ENCODE measurements around the gene GAB3. TPM values are rescaled to one million over a fixed set of nuclear protein-coding genes. Genes with fewer than 3 reads are reported as not detected.
"Not testable (repeated sequence)": the region's sequence is repeated elsewhere in the genome, so short reads cannot be mapped to it uniquely, and the experiment has no call there.

The GAB3 gene
- total RNA-seq, 2 donors from 2014 or later: 1.2 to 1.4 TPM

- H3K27ac ChIP-seq: no peak overlapping the region
- intact Hi-C loops (cut with DNase I): no loop called here
- H3K27me3 ChIP-seq: no peaks in the 10 kb centered on the region
- no peaks in the 10 kb centered on the region for H3K36me3 ChIP-seq
- H3K4me1 ChIP-seq: no peaks in the 10 kb centered on the region
- H3K9me3 ChIP-seq: no peaks in the 10 kb centered on the region
- H3K4me3 ChIP-seq: no peak overlapping the region
- no peak for TF ChIP-seq CTCF (IDR thresholded peaks at IDR 0.05)
- DNase-seq: no peak
- no peak overlapping the region for H3K9ac ChIP-seq (ENCODE audit: low read depth in 2 of 2, low read length in 2 of 2)
These were observed 95.1 kb downstream of the GAB3 start for GRCh38 chrX:154655786-154656185.

- H3K27ac ChIP-seq: no peak overlapping the region
- H3K4me1 ChIP-seq: no peaks in the 10 kb centered on the region
- no peaks in the 10 kb centered on the region for H3K9me3 ChIP-seq
- H3K9ac ChIP-seq (ENCODE audit: low read depth in 2 of 2, low read length in 2 of 2): no peak overlapping the region
- TF ChIP-seq CTCF (IDR thresholded peaks at IDR 0.05): no peak
- no peak for DNase-seq
- intact Hi-C loops (cut with DNase I): no loop called here
- no peaks in the 10 kb centered on the region for H3K36me3 ChIP-seq
- H3K4me3 ChIP-seq: no peak overlapping the region
- H3K27me3 ChIP-seq: no peaks in the 10 kb centered on the region
These were observed 95.5 kb downstream of the GAB3 start for GRCh38 chrX:154655346-154655745.

GRCh38 chrX:154654925-154655324 is 96.0 kb downstream of the GAB3 start:
- TF ChIP-seq CTCF (IDR thresholded peaks at IDR 0.05): no peak
- Histone ChIP-seq H3K4me1 (no peaks in the 10 kb centered on the region), H3K4me3 (no peak overlapping the region), H3K9ac (ENCODE audit: low read depth in 2 of 2, low read length in 2 of 2) (no peak overlapping the region), H3K36me3 (no peaks in the 10 kb centered on the region), H3K27me3 (no peaks in the 10 kb centered on the region), H3K9me3 (no peaks in the 10 kb centered on the region), H3K27ac (no peak overlapping the region)
- no peak for DNase-seq
- intact Hi-C loops (cut with DNase I): no loop called here

- no peaks in the 10 kb centered on the region for H3K36me3 ChIP-seq
- H3K9me3 ChIP-seq: no peaks in the 10 kb centered on the region
- no peak for TF ChIP-seq CTCF (IDR thresholded peaks at IDR 0.05)
- H3K9ac ChIP-seq (ENCODE audit: low read depth in 2 of 2, low read length in 2 of 2): no peak overlapping the region
- no peak overlapping the region for H3K4me3 ChIP-seq
- no peak for DNase-seq
- intact Hi-C loops (cut with DNase I): no loop called here
- no peaks in the 10 kb centered on the region for H3K27me3 ChIP-seq
- no peak overlapping the region for H3K27ac ChIP-seq
- H3K4me1 ChIP-seq: no peaks in the 10 kb centered on the region
These were observed 96.5 kb downstream of the GAB3 start for GRCh38 chrX:154654372-154654771.

- intact Hi-C loops (cut with DNase I); H3K9ac ChIP-seq (ENCODE audit: low read depth in 2 of 2, low read length in 2 of 2); H3K36me3 ChIP-seq; H3K4me3 ChIP-seq; H3K27me3 ChIP-seq; H3K4me1 ChIP-seq; DNase-seq; H3K27ac ChIP-seq; H3K9me3 ChIP-seq: not testable (repeated sequence)
These were observed 97.5 kb downstream of the GAB3 start, which contains the start of gene CTAG2 for GRCh38 chrX:154653413-154653812. Gene CTAG2 (minus strand): TSS chrX:154653579. CDS start chrX:154653515, 64 bp downstream.

GRCh38 chrX:154653048-154653401 is 97.9 kb downstream of the GAB3 start:
- Histone ChIP-seq H3K27me3 (no peaks in the 10 kb centered on the region), H3K27ac (no peak overlapping the region), H3K9ac (ENCODE audit: low read depth in 2 of 2, low read length in 2 of 2) (no peak overlapping the region), H3K36me3 (no peaks in the 10 kb centered on the region), H3K9me3 (no peaks in the 10 kb centered on the region), H3K4me3 (no peak overlapping the region), H3K4me1 (no peaks in the 10 kb centered on the region)
- intact Hi-C loops (cut with DNase I): no loop called here
- no peak for TF ChIP-seq CTCF (IDR thresholded peaks at IDR 0.05)
- no peak for DNase-seq
